Type B pancreatic cell (in vitro differentiated cells): ENCODE results near the gene CT47A1. TPM values are rescaled to one million over a fixed set of nuclear protein-coding genes. Genes with fewer than 3 reads are reported as not detected.

Experiments
- total RNA-seq: library from RNA; stranded (reverse); gene quantifications from 2 replicates; pipeline ENCODE4 v1.2.1, GENCODE V29; 2021; ENCODE audit warnings: low replicate concordance

The CT47A1 gene
- total RNA-seq, 1 donor from 2014 or later, result not detected

Other genes with a start within 250 kb of the CT47A1 start
- not detected in 2 replicates for gene CT47B1, start 109.9 kb downstream of the CT47A1 start, total RNA-seq
- not detected in 2 replicates for gene CT47A11, start 48.6 kb downstream of the CT47A1 start, total RNA-seq
- gene CT47A10, start 43.7 kb downstream of the CT47A1 start, total RNA-seq, result not detected in 2 replicates
- gene CT47A9, start 38.9 kb downstream of the CT47A1 start, total RNA-seq, result not detected in 2 replicates
- gene CT47A8, start 34.0 kb downstream of the CT47A1 start, total RNA-seq, result not detected in 2 replicates
- gene CT47A7, start 29.2 kb downstream of the CT47A1 start, total RNA-seq, result not detected in 2 replicates
- gene CT47A6, start 24.3 kb downstream of the CT47A1 start, total RNA-seq, result not detected in 2 replicates
- gene CT47A5, start 19.4 kb downstream of the CT47A1 start, total RNA-seq, result not detected in 2 replicates
- not detected in 2 replicates for gene CT47A4, start 14.6 kb downstream of the CT47A1 start, total RNA-seq
- not detected in 2 replicates for gene CT47A3, start 9.7 kb downstream of the CT47A1 start, total RNA-seq
- not detected in 2 replicates for gene CT47A2, start 4.8 kb downstream of the CT47A1 start, total RNA-seq
- 5.8 and 9.8 TPM in 2 replicates for gene GLUD2, start 61.9 kb upstream of the CT47A1 start, total RNA-seq